ENCODE measurements around the gene CENPF.

- TF ChIP-seq TAF1 (IDR thresholded peaks at IDR 0.05; ENCODE audit: low read depth) = no peak
- no peak for TF ChIP-seq CTCF (IDR thresholded peaks at IDR 0.05; ENCODE audit: poor library complexity, severe bottlenecking)
- no peak for TF ChIP-seq RAD21 (conservative IDR thresholded peaks at IDR 0.05)
Measured at GRCh38 chr1:214658175-214658574, 55.2 kb downstream of the CENPF start.

Measured in neural cell (in vitro differentiated cells).